Tibial artery (tissue), 4 donors: ENCODE results near the gene ANKRD34A.

Experiments
- DNase-seq, 2 donors: peaks; one replicate each; pipeline ENCODE4 v3.0.0-alpha.2; 2019
- H3K27ac ChIP-seq, 2 donors: fragments of 200-600 bp; sonication (generic) in 1 of 2; 1 replicate in 1 of 2; 2 replicates in 1 of 2; pipeline ENCODE4 v1.5.1; 2018 to 2019; ENCODE audit warnings: mild to moderate bottlenecking in 1 of 2
- H3K27me3 ChIP-seq, 2 donors: fragments of 200-600 bp; sonication (generic) in 1 of 2; one replicate each; pipeline versions ENCODE4 v1.5.1 to v1.6.0; 2016 to 2019
- H3K36me3 ChIP-seq, 3 donors: fragments of 200-600 bp; sonication (generic) in 2 of 3; one replicate each; pipeline ENCODE4 v1.5.1; 2016 to 2019; ENCODE audit warnings: mild to moderate bottlenecking in 2 of 3
- H3K4me1 ChIP-seq, 4 donors: fragments of 200-600 bp; sonication (generic) in 2 of 4; 1 replicate in 3 of 4; 2 replicates in 1 of 4; pipeline ENCODE4 v1.5.1; 2016 to 2019
- H3K4me3 ChIP-seq, 2 donors: fragments of 200-600 bp; sonication (generic) in 1 of 2; 1 replicate in 1 of 2; 2 replicates in 1 of 2; pipeline ENCODE4 v1.5.1; 2018 to 2019; ENCODE audit warnings: mild to moderate bottlenecking in 2 of 2
- H3K9me3 ChIP-seq, 3 donors: fragments of 200-600 bp; sonication (generic) in 1 of 3; one replicate each; pipeline ENCODE4 v1.5.1; 2016 to 2019
- intact Hi-C: fragments of 100-400 bp; cut with DNase I; formaldehyde crosslinking; loops from one replicate; pipeline ENCODE4 v1.15.0; 2023; ENCODE audit warnings: low total_unique reads
- TF ChIP-seq, protein P1 (sequence below), 2 experiments: fragments of 200-600 bp in 1 of 2; fragments of 450-650 bp in 1 of 2; IDR thresholded peaks; one replicate each; pipeline ENCODE4 v1.5.1; 2017 to 2019; ENCODE audit warnings: antibody characterized with exemption in 2 of 2, mild to moderate bottlenecking in 1 of 2, moderate library complexity in 1 of 2

Gene ANKRD34A

GRCh38 chr1:145953861-145954260, 10.5 kb downstream of the ANKRD34A start:
- Histone ChIP-seq H3K4me3 (no peak overlapping the region), H3K27ac (peak overlapping the region in 1 of 2 donors; percentile 96), H3K36me3 (peaks cover 0 to 14% (median 4%) of the 10 kb centered on the region in 3 donors), H3K4me1 (peaks cover 0 to 78% (median 45%) of the 10 kb centered on the region in 4 donors), H3K27me3 (no peaks in the 10 kb centered on the region), H3K9me3 (no peaks in the 10 kb centered on the region)
- no peak for DNase-seq
- TF ChIP-seq, protein P1, sequence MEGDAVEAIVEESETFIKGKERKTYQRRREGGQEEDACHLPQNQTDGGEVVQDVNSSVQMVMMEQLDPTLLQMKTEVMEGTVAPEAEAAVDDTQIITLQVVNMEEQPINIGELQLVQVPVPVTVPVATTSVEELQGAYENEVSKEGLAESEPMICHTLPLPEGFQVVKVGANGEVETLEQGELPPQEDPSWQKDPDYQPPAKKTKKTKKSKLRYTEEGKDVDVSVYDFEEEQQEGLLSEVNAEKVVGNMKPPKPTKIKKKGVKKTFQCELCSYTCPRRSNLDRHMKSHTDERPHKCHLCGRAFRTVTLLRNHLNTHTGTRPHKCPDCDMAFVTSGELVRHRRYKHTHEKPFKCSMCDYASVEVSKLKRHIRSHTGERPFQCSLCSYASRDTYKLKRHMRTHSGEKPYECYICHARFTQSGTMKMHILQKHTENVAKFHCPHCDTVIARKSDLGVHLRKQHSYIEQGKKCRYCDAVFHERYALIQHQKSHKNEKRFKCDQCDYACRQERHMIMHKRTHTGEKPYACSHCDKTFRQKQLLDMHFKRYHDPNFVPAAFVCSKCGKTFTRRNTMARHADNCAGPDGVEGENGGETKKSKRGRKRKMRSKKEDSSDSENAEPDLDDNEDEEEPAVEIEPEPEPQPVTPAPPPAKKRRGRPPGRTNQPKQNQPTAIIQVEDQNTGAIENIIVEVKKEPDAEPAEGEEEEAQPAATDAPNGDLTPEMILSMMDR (IDR thresholded peaks at IDR 0.05) = no peak
- intact Hi-C loops = no loop called here

DNA sequence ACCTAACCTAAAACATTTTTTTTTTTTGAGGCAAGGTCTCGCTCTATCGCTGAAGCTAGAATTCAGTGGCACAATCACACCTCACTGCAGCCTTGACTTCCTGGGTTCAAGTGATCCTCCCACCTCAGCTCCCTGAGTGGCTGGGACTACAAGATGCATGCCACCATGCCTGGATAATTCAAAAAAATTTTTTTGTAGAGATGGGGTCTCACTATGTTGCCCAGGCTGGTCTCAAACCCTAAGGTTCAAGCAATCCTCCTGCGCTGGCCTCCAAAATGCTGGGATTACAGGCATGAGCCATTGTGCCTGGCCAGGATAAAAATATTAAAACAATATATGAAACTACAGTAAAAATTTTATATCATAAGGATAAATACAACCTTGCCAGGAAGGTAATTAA, 11.5 kb downstream of the ANKRD34A start:
- intact Hi-C loops = no loop called here

DNA sequence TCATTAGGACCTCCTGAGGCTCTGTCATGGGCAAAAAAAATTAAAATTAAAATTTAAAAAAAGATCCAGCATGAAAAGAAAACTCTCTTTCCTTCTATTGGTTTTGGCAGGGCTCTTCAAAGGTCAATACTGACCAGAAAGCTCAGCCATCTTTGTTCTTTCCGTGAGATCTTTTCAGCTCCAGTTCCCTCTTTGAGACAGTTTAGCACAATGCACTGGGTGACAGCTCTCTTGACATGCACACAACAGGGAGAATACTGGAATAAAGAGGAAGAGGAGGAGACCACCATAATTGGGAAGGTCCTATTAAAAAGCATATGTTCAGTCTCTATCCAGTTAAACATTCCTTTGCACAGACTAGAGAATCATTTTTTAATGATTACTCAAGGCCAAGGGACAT, 12.8 kb downstream of the ANKRD34A start:
- H3K27ac ChIP-seq = no peak overlapping the region
- intact Hi-C loops = no loop called here
- no peak overlapping the region for H3K4me3 ChIP-seq
- no peaks in the 10 kb centered on the region for H3K27me3 ChIP-seq
- H3K9me3 ChIP-seq = no peaks in the 10 kb centered on the region
- H3K36me3 ChIP-seq = peaks cover 4 to 25% (median 8%) of the 10 kb centered on the region in 3 donors
- no peak for DNase-seq
- H3K4me1 ChIP-seq = peaks cover 0 to 68% (median 42%) of the 10 kb centered on the region in 4 donors
- TF ChIP-seq, protein P1 (IDR thresholded peaks at IDR 0.05) = no peak

More for the DNA sequence above, 11.5 kb downstream of the ANKRD34A start:
- TF ChIP-seq, protein P1 (IDR thresholded peaks at IDR 0.05) = no peak
- no peak overlapping the region for H3K4me3 ChIP-seq
- H3K4me1 ChIP-seq = peaks cover 0 to 70% (median 44%) of the 10 kb centered on the region in 4 donors
- no peaks in the 10 kb centered on the region for H3K27me3 ChIP-seq
- no peak overlapping the region for H3K27ac ChIP-seq
- peaks cover 0 to 14% (median 4%) of the 10 kb centered on the region in 3 donors for H3K36me3 ChIP-seq
- no peaks in the 10 kb centered on the region for H3K9me3 ChIP-seq
- no peak for DNase-seq

- Histone ChIP-seq H3K4me3 (no peak overlapping the region), H3K9me3 (no peaks in the 10 kb centered on the region), H3K27me3 (no peaks in the 10 kb centered on the region), H3K27ac (no peak overlapping the region), H3K36me3 (peaks cover 4 to 28% (median 14%) of the 10 kb centered on the region in 3 donors), H3K4me1 (peaks cover 0 to 45% (median 19%) of the 10 kb centered on the region in 4 donors)
- TF ChIP-seq, protein P1 (IDR thresholded peaks at IDR 0.05) = no peak
- no peak for DNase-seq
- intact Hi-C loops = no loop called here
Observed at GRCh38 chr1:145949219-145949618, 15.2 kb downstream of the ANKRD34A start.

DNA sequence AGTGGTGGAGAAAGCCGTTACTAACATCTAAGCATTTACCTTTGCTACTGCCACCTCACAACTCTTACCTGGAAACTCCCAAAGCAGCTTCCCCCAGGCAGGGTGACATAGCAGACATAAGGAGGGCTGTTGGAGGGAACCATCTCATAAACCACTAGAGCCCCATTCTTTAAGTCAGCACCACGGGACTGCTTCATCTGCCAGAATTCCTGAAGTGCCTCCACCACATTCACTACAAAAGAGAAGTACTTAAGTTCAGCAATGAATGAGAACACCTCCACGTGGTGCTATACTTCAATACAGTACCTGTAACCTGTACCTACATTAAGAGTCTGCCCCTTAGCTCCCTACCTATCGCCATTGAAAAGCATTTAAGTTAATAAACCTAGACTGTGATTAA, 16.8 kb downstream of the ANKRD34A start:
- H3K9me3 ChIP-seq = no peaks in the 10 kb centered on the region
- no peak overlapping the region for H3K4me3 ChIP-seq
- peaks cover 0 to 30% (median 9%) of the 10 kb centered on the region in 4 donors for H3K4me1 ChIP-seq
- no peaks in the 10 kb centered on the region for H3K27me3 ChIP-seq
- no peak for DNase-seq
- TF ChIP-seq, protein P1 (IDR thresholded peaks at IDR 0.05) = no peak
- intact Hi-C loops = no loop called here
- no peak overlapping the region for H3K27ac ChIP-seq
- peaks cover 4 to 45% (median 28%) of the 10 kb centered on the region in 3 donors for H3K36me3 ChIP-seq
